AG08396 (cell line): ENCODE data around the gene EMILIN1.
A peak's percentile ranks its signal among the peaks of the same experiment; 100 is the strongest.
"Not testable (repeated sequence)": the region's sequence is repeated elsewhere in the genome, so short reads cannot be mapped to it uniquely, and the experiment has no call there.

Experiments used
- DNase-seq: peaks from one replicate; pipeline ENCODE4 v3.0.0; 2012; ENCODE audit warnings: low spot score, mixed read lengths

The EMILIN1 gene

DNA sequence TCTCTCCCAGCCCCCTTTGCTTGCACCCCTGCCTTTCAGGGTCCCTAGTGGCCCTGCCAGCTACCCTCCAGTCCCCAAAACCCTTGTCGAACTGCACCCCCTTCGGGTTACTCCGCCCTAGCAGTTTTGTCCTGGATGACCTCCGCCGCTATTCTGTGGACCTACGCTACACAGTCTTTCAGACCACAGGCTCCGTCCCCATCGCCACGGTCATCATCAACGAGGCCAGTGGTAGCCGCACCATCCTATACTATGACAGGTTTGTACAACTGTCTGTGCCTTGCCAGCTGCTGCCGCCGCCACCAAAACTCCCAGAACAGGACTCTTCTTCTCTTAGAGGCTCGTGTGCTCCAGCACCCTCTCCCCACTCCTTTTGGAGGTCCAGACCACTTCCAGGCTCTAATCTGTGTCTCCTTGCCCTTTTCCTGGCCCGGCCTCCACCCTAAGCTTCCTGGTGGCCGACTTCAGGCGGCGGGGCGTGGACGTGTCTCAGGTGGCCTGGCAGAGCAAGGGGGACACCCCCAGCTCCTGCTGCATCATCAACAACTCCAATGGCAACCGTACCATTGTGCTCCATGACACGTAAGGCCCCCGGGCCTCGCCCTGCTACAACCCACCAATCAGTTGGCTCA lies 16.1 kb downstream of the EMILIN1 start:
- DNase-seq, result no peak

DNA sequence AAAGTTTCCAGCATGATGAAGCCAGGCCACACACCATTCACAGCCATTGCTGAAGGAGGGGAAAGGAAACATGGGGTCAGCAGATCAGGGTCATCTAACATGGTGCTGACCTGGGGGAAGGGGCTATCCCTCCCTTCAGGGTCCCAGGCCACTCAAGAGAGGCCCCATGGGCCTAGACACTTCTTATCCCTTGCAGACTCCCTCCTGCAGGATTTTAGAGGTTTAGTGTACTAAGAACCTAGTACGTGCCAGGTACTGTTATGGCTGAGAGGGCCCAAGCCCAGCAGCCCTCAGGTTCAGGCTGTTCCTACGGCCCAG lies 17.0 kb downstream of the EMILIN1 start:
- no peak for DNase-seq

DNA sequence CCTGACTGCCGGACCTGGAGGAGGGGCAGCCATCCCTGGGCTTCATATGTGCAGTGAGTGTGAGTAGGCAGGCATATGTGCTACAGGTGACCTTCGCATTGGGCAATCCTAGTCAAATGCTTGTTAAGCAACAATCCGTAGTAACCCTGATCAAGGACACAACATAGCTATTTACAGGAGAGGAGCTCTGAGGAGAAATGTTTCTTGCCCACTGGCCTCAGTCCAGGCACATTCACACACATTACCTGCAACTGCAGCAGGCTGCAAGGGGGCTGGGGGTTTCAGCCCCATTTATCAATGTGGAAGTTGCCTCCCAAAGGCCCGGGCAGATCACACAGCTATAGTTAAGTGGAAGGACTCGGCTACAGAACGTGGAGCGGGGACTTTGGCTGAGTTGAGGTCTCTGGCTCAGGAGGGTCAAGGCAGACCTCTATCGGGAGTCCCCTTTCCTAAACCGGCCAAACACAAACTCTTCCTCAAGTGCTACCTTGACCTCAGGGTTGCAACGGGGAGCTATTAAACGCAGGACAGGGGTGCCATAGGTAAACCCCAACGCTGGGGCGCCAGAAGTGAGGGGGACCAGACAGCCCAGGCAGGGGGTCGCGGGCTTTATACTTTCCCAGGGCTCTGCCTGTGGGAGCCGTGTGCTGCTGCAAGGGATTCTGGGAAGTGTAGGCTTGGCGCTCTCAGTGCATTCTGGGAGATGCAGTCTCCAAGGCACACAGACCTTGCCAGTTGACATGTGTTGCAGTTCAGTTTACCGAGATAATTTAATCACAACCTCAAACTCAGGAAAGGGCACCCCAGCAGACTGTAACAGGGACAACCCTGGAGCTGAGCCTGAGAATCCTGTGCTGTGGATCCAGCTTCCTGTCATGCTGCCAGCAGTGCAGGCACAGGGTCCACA lies 17.6 kb downstream of the EMILIN1 start:
- peak; percentile 85 for DNase-seq

DNA sequence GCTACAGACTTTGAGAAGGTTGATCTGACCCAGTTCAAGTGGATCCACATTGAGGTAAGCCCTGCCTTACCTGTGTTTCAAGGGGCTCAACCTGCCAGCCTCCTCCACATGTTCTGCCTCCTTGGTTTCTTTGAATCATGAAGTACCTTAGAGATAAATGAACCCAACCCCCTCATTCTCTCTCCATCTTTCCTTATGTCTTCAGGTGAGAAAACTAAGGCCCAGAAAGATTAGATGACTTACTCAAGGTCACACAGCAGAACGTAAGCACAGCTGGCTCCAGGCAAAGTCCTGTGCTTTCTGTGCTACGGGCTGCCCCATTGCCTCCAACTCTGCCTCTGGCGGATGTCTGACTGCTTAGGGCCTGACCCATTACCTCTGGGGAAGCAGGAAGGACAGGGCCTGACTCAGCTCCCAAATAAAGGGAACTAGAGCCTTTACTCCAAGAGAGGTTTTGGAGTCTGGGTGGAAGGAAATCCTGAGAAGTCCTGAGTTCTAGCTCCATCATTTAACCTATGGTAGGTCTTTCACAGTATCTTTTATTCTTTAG lies 18.4 kb downstream of the EMILIN1 start:
- no peak for DNase-seq

DNA sequence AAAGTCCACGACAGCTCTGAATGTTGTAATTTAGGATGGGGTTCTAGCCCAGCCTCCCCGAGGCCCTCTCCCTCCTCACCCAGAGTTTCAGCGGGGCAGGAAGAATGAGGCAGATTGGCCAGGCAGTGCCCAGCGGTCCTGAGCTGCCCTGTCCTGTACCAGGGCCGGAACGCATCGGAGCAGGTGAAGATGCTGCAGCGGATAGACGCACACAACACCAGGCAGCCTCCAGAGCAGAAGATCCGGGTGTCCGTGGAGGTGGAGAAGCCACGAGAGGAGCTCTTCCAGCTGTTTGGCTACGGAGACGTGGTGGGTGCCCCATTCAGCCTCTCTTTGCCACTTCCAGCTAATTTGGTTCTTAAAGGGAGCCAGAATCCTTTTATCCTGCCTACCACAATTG lies 18.9 kb downstream of the EMILIN1 start:
- DNase-seq, result no peak

DNA sequence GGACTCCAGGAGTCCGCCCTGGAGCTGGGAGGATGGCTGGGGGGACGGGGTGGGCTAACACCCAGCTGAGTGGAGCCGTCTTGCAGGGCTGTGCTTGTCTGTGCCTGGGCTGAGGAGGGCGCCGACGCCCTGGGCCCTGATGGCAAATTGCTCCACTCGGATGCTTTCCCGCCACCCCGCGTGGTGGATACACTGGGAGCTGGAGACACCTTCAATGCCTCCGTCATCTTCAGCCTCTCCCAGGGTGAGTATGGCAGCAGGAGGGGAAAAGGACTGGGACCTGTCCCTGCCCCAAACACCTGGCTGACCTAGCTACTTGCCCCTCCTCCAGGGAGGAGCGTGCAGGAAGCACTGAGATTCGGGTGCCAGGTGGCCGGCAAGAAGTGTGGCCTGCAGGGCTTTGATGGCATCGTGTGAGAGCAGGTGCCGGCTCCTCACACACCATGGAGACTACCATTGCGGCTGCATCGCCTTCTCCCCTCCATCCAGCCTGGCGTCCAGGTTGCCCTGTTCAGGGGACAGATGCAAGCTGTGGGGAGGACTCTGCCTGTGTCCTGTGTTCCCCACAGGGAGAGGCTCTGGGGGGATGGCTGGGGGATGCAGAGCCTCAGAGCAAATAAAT lies 21.0 kb downstream of the EMILIN1 start:
- DNase-seq, result no peak

DNA sequence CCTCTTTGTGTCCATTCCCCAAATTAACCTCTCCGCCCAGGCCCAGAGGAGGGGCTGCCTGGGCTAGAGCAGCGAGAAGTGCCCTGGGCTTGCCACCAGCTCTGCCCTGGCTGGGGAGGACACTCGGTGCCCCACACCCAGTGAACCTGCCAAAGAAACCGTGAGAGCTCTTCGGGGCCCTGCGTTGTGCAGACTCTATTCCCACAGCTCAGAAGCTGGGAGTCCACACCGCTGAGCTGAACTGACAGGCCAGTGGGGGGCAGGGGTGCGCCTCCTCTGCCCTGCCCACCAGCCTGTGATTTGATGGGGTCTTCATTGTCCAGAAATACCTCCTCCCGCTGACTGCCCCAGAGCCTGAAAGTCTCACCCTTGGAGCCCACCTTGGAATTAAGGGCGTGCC lies 21.6 kb downstream of the EMILIN1 start:
- DNase-seq, result no peak

DNA sequence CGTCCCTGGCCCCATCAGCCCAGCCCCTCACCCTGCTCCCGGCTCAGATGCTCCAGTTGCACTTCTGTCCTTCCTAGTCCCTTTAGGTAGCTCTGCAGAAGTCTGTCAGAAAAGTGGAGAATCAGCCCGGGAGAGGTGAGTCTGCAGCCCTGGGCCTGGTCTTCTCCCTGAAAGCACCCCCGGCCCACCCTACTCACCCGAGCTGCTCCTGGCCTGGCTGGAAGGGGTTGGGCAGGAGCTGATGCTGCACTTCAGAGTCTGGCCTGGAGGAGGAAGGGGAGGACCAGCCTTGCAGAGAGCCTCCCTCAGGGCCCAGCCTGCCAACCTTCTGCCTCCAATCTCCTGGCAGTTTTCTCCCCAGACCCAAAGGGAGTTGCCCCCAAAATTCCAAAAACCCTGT lies 23.9 kb downstream of the EMILIN1 start:
- DNase-seq, result no peak

DNA sequence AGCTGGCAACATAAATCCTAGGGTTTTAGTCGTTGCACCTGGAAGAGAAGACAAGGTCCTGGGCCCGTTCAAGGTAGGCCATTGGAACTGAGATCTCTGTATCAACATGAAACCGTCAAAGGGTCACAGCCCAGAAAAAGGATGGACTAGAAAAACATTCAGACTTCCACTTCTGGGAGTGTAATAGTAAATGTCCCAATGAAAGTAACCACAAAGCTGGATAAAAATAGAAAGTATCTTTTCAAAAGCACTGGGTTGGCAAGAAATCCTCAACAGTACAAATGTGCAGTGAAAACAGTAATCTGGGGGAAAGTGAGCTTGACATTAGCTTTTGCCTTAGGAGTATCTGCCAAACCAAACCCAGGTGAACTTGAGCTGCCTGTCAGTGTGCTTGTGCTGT lies 27.6 kb downstream of the EMILIN1 start:
- DNase-seq, result no peak

DNA sequence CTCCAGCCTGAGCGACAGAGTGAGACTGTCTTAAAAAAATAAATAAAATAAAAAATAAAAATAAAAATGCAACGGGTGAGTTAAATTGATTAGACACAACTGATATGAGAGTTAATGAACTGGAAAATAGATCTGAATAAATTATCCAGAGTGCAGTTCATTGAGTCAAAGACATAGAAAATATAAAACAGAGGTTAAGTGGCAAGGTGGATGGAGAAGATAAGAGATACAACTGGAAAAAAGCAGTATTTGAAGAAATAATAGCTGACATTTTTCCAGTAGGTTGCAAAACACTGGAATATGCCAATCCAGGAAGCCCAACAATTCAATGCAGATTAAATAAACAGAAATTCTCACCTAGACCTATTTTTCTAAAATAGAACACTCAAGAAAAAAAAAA lies 29.8 kb downstream of the EMILIN1 start:
- DNase-seq, result no peak

DNA sequence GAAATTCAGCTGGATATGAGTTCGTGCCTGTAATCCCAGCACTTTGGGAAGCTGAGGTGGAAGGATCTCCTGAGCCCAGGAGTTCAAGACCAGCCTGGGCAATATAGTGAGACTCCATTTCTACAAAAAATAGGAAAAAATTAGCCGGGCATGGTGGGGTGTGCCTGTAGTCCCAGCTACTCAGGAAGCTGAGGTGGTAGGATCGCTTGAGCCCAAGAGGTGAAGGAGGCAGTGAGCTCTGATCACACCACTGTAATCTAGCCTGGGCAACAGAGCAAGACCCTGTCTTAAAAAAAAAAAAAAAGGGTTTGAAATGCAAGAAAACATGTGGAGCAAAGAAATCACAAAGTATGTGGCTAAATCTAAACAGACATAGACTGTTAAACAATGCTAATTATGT lies 30.7 kb downstream of the EMILIN1 start:
- no peak for DNase-seq

DNA sequence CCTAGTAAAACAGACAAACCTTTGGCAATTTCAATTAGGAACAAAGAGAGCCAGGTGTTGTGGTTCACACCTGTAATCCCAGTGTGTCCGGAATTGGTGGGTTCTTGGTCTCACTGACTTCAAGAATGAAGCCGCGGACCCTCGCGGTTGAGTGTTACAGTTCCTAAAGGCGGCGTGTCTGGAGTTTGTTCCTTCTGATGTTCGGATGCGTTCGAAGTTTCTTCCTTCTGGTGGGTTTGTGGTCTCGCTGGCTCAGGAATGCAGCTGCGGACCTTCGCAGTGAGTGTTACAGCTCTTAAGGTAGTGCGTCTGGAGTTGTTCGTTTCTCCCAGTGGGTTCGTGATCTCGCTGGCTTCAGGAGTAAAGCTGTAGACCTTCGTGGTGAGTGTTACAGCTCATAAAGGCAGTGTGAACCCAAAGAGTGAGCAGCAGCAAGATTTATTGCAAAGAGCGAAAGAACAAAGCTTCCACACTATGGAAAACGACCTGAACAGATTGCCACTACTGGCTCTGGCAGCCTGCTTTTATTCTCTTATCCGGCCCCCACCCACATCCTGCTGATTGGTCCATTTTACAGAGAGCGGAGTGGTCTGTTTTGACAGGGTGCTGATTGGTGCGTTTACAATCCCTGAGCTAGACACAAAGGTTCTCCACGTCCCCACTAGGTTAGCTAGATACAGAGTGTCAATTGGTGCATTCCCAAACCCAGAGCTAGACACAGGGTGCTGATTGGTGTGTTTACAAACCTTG lies 32.4 kb downstream of the EMILIN1 start:
- DNase-seq, result not testable (repeated sequence)

DNA sequence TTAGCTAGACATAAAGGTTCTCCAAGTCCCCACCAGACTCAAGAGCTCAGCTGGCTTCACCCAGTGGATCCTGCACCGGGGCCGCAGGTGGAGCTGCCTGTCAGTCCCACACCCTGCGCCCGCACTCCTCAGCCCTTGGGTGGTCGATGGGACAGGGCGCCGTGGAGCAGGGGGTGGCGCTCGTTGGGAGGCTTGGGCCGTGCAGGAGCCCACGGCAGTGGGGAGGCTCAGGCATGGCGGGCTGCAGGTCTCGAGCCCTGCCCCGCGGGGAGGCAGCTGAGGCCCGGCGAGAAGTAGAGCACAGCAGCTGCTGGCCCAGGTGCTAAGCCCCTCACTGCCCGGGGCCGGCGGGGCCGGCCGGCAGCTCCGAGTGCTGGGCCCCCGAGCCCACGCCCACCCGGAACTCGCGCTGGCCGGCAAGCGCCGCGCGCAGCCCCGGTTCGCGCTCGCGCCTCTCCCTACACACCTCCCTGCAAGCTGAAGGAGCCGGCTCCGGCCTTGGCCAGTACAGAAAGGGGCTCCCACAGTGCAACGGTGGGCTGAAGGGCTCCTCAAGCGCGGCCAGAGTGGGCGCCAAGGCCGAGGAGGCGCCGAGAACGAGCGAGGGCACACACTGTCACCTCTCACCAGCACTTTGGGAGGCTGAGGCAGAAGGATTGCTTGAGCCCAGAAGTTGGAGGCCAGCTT lies 33.1 kb downstream of the EMILIN1 start:
- not testable (repeated sequence) for DNase-seq

DNA sequence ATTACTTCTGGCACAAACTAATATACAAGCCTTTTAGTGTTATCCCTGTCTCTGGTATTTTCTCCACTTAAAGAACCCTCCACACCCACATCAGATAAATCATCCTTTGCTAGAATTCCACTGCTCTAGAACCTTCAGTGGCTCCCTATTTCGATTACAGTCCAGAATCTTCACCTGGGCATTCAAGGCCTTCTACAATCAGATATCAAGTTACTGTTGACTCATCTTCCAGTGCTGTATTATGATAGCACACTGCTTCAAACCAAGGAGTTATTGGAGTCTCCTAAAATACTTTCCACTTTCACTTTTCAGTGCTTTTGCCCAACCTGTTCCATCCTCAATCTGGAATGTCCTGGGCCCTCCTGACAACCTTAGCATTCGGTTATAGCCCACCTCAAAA lies 37.1 kb downstream of the EMILIN1 start:
- DNase-seq, result no peak

DNA sequence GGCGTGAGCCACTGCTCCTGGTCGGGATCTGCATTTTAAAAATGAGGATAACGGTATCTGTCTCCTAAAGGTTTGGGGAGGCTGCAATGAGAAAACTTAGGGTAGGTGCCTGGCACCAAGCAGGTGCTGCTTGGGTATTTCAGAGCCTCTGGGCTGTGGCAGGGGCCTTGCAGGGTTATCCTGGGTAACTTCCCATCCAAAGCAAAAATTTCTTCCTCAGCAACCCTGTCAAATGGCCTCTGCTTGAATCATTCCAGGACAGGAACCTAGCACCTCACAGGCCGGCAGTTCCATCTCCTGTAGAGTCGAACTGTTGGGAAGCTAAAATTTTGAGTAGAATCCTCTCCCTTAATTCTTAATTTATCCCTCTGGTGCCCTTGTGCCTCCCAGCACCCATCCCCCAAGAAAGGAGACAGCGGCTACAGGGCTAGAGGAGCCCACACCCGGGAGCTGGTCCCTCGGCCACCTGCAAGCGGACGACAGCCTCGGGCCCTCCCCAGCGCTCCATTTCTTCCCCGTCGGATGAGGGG lies 39.6 kb downstream of the EMILIN1 start:
- DNase-seq, result no peak

DNA sequence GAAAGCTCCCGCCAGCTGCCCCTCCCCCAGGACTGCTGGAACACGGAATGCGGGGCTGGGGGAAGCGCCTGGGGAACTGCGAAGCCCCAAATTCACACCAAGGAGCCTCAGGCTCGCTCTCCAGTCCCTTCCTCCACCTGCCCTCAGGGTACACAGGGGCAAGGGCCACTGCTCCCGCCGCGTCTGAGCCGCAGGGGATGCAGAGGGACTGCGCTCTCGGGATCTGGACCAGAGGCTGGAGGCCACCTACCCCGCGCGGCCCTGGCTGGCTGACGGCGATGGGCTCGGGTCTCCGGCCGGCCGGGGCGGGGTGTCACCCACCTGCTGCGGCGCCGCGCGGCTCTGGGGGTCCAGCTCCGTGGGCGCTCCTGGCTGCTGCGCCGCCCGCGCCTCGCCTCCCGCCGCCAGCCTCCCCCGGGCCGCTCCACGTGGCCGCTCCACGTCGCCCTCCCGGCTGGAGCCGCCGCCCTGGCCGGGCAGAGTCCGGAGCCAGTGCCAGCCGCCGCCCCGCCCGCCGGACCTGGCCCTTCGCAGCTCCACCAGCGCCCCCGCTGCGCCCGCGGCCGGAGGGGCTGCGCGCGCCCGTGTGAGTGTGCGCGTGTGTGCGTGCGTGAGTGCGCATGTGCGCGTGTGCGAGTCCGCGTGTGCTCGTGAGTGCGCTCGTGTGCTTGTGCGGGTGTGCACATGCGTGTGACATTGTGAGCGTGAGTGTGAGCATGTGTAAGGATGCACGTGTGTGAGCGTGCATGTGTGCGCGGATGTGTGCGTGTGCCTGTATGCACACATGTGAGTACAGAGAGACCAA lies 40.3 kb downstream of the EMILIN1 start, which contains the start of gene CGREF1:
TSS of gene CGREF1 (minus strand) at position 604 of the 805 bp plus-strand sequence. CDS start 14,762 bp downstream, outside the sequence.
- peak; percentile 48 for DNase-seq

DNA sequence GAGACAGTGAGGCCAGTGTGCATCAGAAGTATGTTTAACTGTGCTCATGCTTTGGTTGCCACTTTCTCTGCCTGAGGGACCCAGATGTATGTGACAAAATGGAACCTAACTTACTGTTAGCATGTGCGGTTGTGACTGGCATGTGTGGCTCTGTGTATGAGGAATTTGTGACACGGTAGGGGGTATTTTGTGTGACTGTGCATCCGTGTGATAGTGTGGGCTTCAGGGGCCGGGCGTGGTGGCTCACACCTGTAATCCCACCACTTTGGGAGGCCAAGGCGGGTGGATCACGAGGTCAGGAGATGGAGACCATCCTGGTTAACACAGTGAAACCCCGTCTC lies 40.9 kb downstream of the EMILIN1 start:
- not testable (repeated sequence) for DNase-seq

DNA sequence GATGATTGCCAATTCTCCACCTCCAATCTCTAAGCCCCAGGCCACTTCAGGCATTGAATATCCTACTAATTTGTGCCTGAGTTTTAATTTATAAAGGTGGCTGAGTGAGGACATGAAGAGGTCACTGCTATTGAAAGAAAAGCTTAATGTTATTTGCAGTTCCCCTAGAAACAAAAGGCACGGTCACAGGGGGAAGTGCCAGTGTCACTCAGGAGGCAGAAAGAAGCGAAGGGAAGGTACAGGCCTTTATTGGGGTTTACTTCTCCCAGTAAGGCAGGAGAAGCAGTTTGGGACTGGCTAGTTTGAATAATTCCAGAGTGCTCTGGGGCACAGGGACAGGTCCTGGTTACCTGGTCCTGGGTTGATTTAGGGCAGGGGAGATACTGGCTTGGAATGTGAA lies 43.5 kb downstream of the EMILIN1 start:
- no peak for DNase-seq

DNA sequence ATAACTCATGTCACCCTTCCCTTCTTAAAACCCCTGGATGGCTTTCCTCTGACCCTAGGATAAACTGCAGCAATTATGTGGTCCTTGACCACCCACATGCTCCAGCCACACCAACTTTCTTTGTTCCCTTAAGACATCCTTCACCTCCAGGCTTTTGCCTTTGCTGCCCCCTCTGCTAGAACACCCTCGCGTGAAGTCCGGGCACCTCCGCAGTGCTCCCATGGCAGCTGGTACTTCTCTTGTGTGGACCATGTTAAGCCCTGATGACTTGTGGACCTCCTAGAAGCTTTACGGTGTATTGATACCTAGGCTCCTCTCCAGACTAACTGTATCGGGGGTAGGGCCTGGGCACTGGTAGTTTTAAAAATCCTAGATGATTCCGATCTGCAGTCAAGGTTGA lies 44.4 kb downstream of the EMILIN1 start:
- DNase-seq, result no peak
